ENCODE measurements around the gene TMEM72.

Gene TMEM72

GRCh38 chr10:44974628-44975430 lies 63.7 kb downstream of the TMEM72 start:
- Histone ChIP-seq H3K27me3 (ENCODE audit: low read length) (no peaks in the 10 kb centered on the region), H3K36me3 (ENCODE audit: low read length) (no peaks in the 10 kb centered on the region), H3K4me3 (ENCODE audit: insufficient read depth, low read length, poor library complexity, severe bottlenecking) (peak overlapping the region; percentile 32), H3K9ac (ENCODE audit: low read length) (peak overlapping the region; percentile 52), H3K27ac (ENCODE audit: low read depth, low read length) (no peak overlapping the region), H3K9me2 (replicated peaks; ENCODE audit: insufficient read depth, low read length) (no peaks in the 10 kb centered on the region), H4K20me1 (ENCODE audit: low read depth, low read length) (no peaks in the 10 kb centered on the region), H3K9me3 (ENCODE audit: insufficient read depth, low read length) (no peaks in the 10 kb centered on the region), H3F3A (ENCODE audit: insufficient read depth) (no peaks in the 10 kb centered on the region), H3K79me2 (ENCODE audit: insufficient read depth, low read length) (no peaks in the 10 kb centered on the region), H2AFZ (ENCODE audit: low read depth, low read length, severe bottlenecking) (peak overlapping the region; percentile 87), H3K4me2 (ENCODE audit: low read depth, low read length, poor library complexity, severe bottlenecking) (peak overlapping the region; percentile 56)
- TF ChIP-seq CTCF (IDR thresholded peaks at IDR 0.05; ENCODE audit: insufficient read depth, low read length, poor library complexity, severe bottlenecking) (peak; percentile 87), EZH2phosphoT487 (conservative IDR thresholded peaks at IDR 0.05; ENCODE audit: low read length) (no peak)

GRCh38 chr10:44975431-44976331 lies 64.5 kb downstream of the TMEM72 start:
- Histone ChIP-seq H3K27me3 (ENCODE audit: low read length) (no peaks in the 10 kb centered on the region), H3K27ac (ENCODE audit: low read depth, low read length) (no peak overlapping the region), H2AFZ (ENCODE audit: low read depth, low read length, severe bottlenecking) (no peak overlapping the region), H3K36me3 (ENCODE audit: low read length) (no peaks in the 10 kb centered on the region), H3K79me2 (ENCODE audit: insufficient read depth, low read length) (no peaks in the 10 kb centered on the region), H3K9me2 (replicated peaks; ENCODE audit: insufficient read depth, low read length) (no peaks in the 10 kb centered on the region), H3F3A (ENCODE audit: insufficient read depth) (no peaks in the 10 kb centered on the region), H3K9me3 (ENCODE audit: insufficient read depth, low read length) (no peaks in the 10 kb centered on the region), H3K4me2 (ENCODE audit: low read depth, low read length, poor library complexity, severe bottlenecking) (no peak overlapping the region), H4K20me1 (ENCODE audit: low read depth, low read length) (no peaks in the 10 kb centered on the region), H3K4me3 (ENCODE audit: insufficient read depth, low read length, poor library complexity, severe bottlenecking) (no peak overlapping the region), H3K9ac (ENCODE audit: low read length) (no peak overlapping the region)
- TF ChIP-seq EZH2phosphoT487 (conservative IDR thresholded peaks at IDR 0.05; ENCODE audit: low read length) = no peak
- no peak for TF ChIP-seq CTCF (IDR thresholded peaks at IDR 0.05; ENCODE audit: insufficient read depth, low read length, poor library complexity, severe bottlenecking)

GRCh38 chr10:44976352-44977198 lies 65.4 kb downstream of the TMEM72 start:
- Histone ChIP-seq H3K4me3 (ENCODE audit: insufficient read depth, low read length, poor library complexity, severe bottlenecking) (no peak overlapping the region), H3F3A (ENCODE audit: insufficient read depth) (no peaks in the 10 kb centered on the region), H4K20me1 (ENCODE audit: low read depth, low read length) (no peaks in the 10 kb centered on the region), H3K9me3 (ENCODE audit: insufficient read depth, low read length) (no peaks in the 10 kb centered on the region), H3K9me2 (replicated peaks; ENCODE audit: insufficient read depth, low read length) (no peaks in the 10 kb centered on the region), H3K9ac (ENCODE audit: low read length) (no peak overlapping the region), H3K36me3 (ENCODE audit: low read length) (no peaks in the 10 kb centered on the region), H3K79me2 (ENCODE audit: insufficient read depth, low read length) (no peaks in the 10 kb centered on the region), H3K27ac (ENCODE audit: low read depth, low read length) (no peak overlapping the region), H3K27me3 (ENCODE audit: low read length) (no peaks in the 10 kb centered on the region), H3K4me2 (ENCODE audit: low read depth, low read length, poor library complexity, severe bottlenecking) (no peak overlapping the region), H2AFZ (ENCODE audit: low read depth, low read length, severe bottlenecking) (no peak overlapping the region)
- TF ChIP-seq CTCF (IDR thresholded peaks at IDR 0.05; ENCODE audit: insufficient read depth, low read length, poor library complexity, severe bottlenecking) = no peak

Data from SU-DHL-6 (cell line).